NCI-H526 (cell line): Measurements from ENCODE around the gene PLEK.
"Not testable (repeated sequence)": the region's sequence is repeated elsewhere in the genome, so short reads cannot be mapped to it uniquely, and the experiment has no call there.

ENCODE experiments used
- DNase-seq, 2 experiments: peaks; one replicate each; lab custom pipeline; 2025; lab: John Stamatoyannopoulos, UW

The PLEK gene

GRCh38 chr2:68352651-68353391 lies 12.3 kb upstream of the PLEK start:
- DNase-seq, result no peak

- no peak for DNase-seq
These were observed 8.4 kb upstream of the PLEK start for GRCh38 chr2:68356599-68357239.

GRCh38 chr2:68357605-68358337 lies 7.3 kb upstream of the PLEK start:
- DNase-seq, result peak; percentile 37 to 72

- no peak for DNase-seq
These were observed 5.2 kb upstream of the PLEK start for GRCh38 chr2:68359889-68360288.

- peak; percentile 68 to 92 for DNase-seq
These were observed 3.0 kb upstream of the PLEK start for GRCh38 chr2:68362069-68362468.

- DNase-seq, result no peak
These were observed 2.3 kb upstream of the PLEK start for GRCh38 chr2:68362749-68363148.

- DNase-seq, result no peak
These were observed 1.4 kb upstream of the PLEK start for GRCh38 chr2:68363721-68364120.

- no peak for DNase-seq
These were observed 1.0 kb downstream of the PLEK start for GRCh38 chr2:68366083-68366560.

- no peak for DNase-seq
These were observed 3.0 kb downstream of the PLEK start for GRCh38 chr2:68367953-68368653.

- DNase-seq, result no peak
These were observed 3.7 kb downstream of the PLEK start for GRCh38 chr2:68368654-68369336.

- DNase-seq, result no peak
These were observed 4.3 kb downstream of the PLEK start for GRCh38 chr2:68369337-68369734.

- no peak for DNase-seq
These were observed 6.1 kb downstream of the PLEK start for GRCh38 chr2:68371138-68371537.

- DNase-seq, result no peak
These were observed 6.5 kb downstream of the PLEK start for GRCh38 chr2:68371581-68371980.

- DNase-seq, result no peak
These were observed 7.4 kb downstream of the PLEK start for GRCh38 chr2:68372485-68372884.

GRCh38 chr2:68374184-68374583 lies 9.1 kb downstream of the PLEK start:
- no peak for DNase-seq

- DNase-seq, result peak; percentile 96 to 97
These were observed 10.5 kb downstream of the PLEK start for GRCh38 chr2:68375582-68375981.

GRCh38 chr2:68377137-68377780 lies 12.2 kb downstream of the PLEK start:
- peak; percentile 81 to 82 for DNase-seq

- not testable (repeated sequence) for DNase-seq
These were observed 13.7 kb downstream of the PLEK start for GRCh38 chr2:68378779-68379178.

- DNase-seq, result no peak
These were observed 14.2 kb downstream of the PLEK start for GRCh38 chr2:68379184-68379708.

GRCh38 chr2:68383778-68384177 lies 18.7 kb downstream of the PLEK start:
- DNase-seq, result no peak
